Trophoblast cell (in vitro differentiated cells and primary cell): ENCODE measurements around the gene CAMK2A.

Experiments used
- DNase-seq, 2 donors: peaks; one replicate each; pipeline ENCODE4 v3.0.0-alpha.2; 2016
- H2AFZ ChIP-seq: 2 replicates; pipeline ENCODE4 v1.6.1; 2013; ENCODE audit warnings: low read length, moderate library complexity, mild to moderate bottlenecking; ENCODE audit not compliant: insufficient read depth, poor library complexity
- H2AK5ac ChIP-seq: 2 replicates; pipeline ENCODE4 v1.6.1; 2013; ENCODE audit warnings: mild to moderate bottlenecking, low read length
- H2BK120ac ChIP-seq: 2 replicates; pipeline ENCODE4 v1.6.1; 2013; ENCODE audit warnings: low read length, mild to moderate bottlenecking, moderate library complexity; ENCODE audit not compliant: insufficient read depth, poor library complexity
- H2BK12ac ChIP-seq: 2 replicates; pipeline ENCODE4 v1.6.1; 2013; ENCODE audit warnings: mild to moderate bottlenecking, low read length, moderate library complexity
- H2BK5ac ChIP-seq: 2 replicates; pipeline ENCODE4 v1.6.1; 2013; ENCODE audit warnings: low read length, low read depth, moderate library complexity, mild to moderate bottlenecking; ENCODE audit not compliant: poor library complexity
- H3K14ac ChIP-seq: 2 replicates; pipeline ENCODE4 v1.6.1; 2013; ENCODE audit warnings: mild to moderate bottlenecking, low read length
- H3K18ac ChIP-seq: 2 replicates; pipeline ENCODE4 v1.6.1; 2013; ENCODE audit warnings: mild to moderate bottlenecking, low read length
- H3K23ac ChIP-seq: 2 replicates; pipeline ENCODE4 v1.6.1; 2013; ENCODE audit warnings: low read length
- H3K27ac ChIP-seq: 2 replicates; pipeline ENCODE4 v1.5.1; 2013; ENCODE audit warnings: low read depth, mild to moderate bottlenecking, inconsistent platforms, low read length, moderate library complexity
- H3K27me3 ChIP-seq: 2 replicates; pipeline ENCODE4 v1.6.1; 2013; ENCODE audit warnings: inconsistent platforms, mild to moderate bottlenecking, low read length, moderate library complexity; ENCODE audit not compliant: insufficient read depth
- H3K36me3 ChIP-seq, 2 experiments: 1 replicate in 1 of 2; 2 replicates in 1 of 2; pipeline ENCODE4 v1.6.1; 2013; ENCODE audit warnings: low read length in 2 of 2, mild to moderate bottlenecking in 2 of 2, moderate library complexity in 1 of 2; ENCODE audit not compliant: insufficient read depth in 2 of 2, control insufficient read depth in 1 of 2
- H3K4ac ChIP-seq: 2 replicates; pipeline ENCODE4 v1.6.1; 2013; ENCODE audit warnings: low read depth, mild to moderate bottlenecking, low read length, moderate library complexity
- H3K4me1 ChIP-seq, 2 experiments: 1 replicate in 1 of 2; 2 replicates in 1 of 2; pipeline ENCODE4 v1.6.1; 2013; ENCODE audit warnings: low read length in 2 of 2, mild to moderate bottlenecking in 2 of 2, moderate library complexity in 1 of 2; ENCODE audit not compliant: insufficient read depth in 2 of 2, control insufficient read depth in 1 of 2
- H3K4me2 ChIP-seq: 2 replicates; pipeline ENCODE4 v1.6.1; 2013; ENCODE audit warnings: inconsistent platforms, mild to moderate bottlenecking, low read length, moderate library complexity
- H3K4me3 ChIP-seq: 2 replicates; pipeline ENCODE4 v1.5.1; 2013; ENCODE audit warnings: mild to moderate bottlenecking, low read depth, low read length, inconsistent platforms
- H3K79me1 ChIP-seq: one replicate; pipeline ENCODE4 v1.6.1; 2013; ENCODE audit warnings: low read length
- H3K79me2 ChIP-seq: 2 replicates; pipeline ENCODE4 v1.6.1; 2013; ENCODE audit warnings: low read length, mild to moderate bottlenecking; ENCODE audit not compliant: control insufficient read depth, insufficient read depth, poor library complexity
- H3K9ac ChIP-seq: 2 replicates; pipeline ENCODE4 v1.6.1; 2013; ENCODE audit warnings: mild to moderate bottlenecking, low read length
- H3K9me3 ChIP-seq: 2 replicates; pipeline ENCODE4 v1.6.1; 2013; ENCODE audit warnings: low read depth, mild to moderate bottlenecking, control low read depth, inconsistent platforms, low read length; ENCODE audit not compliant: insufficient read depth
- H4K12ac ChIP-seq: 2 replicates; pipeline ENCODE4 v1.6.1; 2013; ENCODE audit warnings: low read depth, mild to moderate bottlenecking, low read length, moderate library complexity
- H4K8ac ChIP-seq: 2 replicates; pipeline ENCODE4 v1.6.1; 2013; ENCODE audit warnings: low read depth, mild to moderate bottlenecking, low read length, moderate library complexity
- H4K91ac ChIP-seq: one replicate; pipeline ENCODE4 v1.6.1; 2013; ENCODE audit warnings: low read depth, mild to moderate bottlenecking, low read length, moderate library complexity
- WGBS: extraction: QIAGEN DNeasy Blood & Tissue Kit; methylation state at CpG from one replicate; pipeline ENCODE4 v1.1.7; 2013; ENCODE audit warnings: missing lambda C conversion rate; ENCODE audit not compliant: insufficient read length, insufficient coverage; ENCODE audit errors: extremely low coverage; 5-methylcytosine and 5-hydroxymethylcytosine counted together

The CAMK2A gene

GRCh38 chr5:150277043-150277442 is 12.5 kb downstream of the CAMK2A start:
- Histone ChIP-seq H3K27ac (no peak overlapping the region), H3K36me3 (no peaks in the 10 kb centered on the region), H3K9ac (no peak overlapping the region), H3K4ac (no peak overlapping the region), H2AK5ac (no peak overlapping the region), H3K79me2 (no peaks in the 10 kb centered on the region), H3K4me3 (no peak overlapping the region), H3K27me3 (no peaks in the 10 kb centered on the region), H4K8ac (no peak overlapping the region), H2BK5ac (no peak overlapping the region), H4K91ac (no peak overlapping the region), H3K4me2 (no peak overlapping the region), H3K4me1 (no peaks in the 10 kb centered on the region), H4K12ac (no peak overlapping the region), H3K14ac (no peak overlapping the region), H3K18ac (no peak overlapping the region), H3K23ac (no peak overlapping the region), H3K9me3 (no peaks in the 10 kb centered on the region), H2BK12ac (no peak overlapping the region), H2BK120ac (no peak overlapping the region), H2AFZ (no peak overlapping the region), H3K79me1 (no peaks in the 10 kb centered on the region)
- WGBS = no CpG with 5 or more reads among the region's 4 CpGs
- DNase-seq = no peak

DNA sequence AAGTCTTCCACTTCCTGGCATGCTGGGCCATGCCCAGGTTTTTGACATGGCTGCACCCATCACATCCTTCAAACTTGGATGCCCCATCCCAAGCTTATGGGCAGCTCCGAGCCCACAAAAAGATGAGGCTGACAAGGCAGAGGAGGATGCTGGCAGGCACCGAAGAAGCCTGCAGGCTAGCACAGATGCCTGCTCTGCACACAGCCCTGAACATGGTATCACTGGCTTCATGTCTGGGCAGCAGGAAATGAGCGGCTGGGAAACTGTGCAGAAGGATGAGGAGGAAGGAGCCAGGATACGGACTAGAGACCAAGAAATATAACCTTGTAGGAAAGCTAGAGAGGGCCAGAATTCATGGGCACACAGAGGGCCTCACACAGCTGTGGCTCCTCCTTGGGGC is 14.8 kb downstream of the CAMK2A start:
- H3K27ac ChIP-seq = no peak overlapping the region
- H3K4ac ChIP-seq = no peak overlapping the region
- H3K4me1 ChIP-seq = no peaks in the 10 kb centered on the region
- no peak overlapping the region for H4K12ac ChIP-seq
- no peaks in the 10 kb centered on the region for H3K27me3 ChIP-seq
- H3K9ac ChIP-seq = no peak overlapping the region
- H2BK12ac ChIP-seq = no peak overlapping the region
- H3K79me1 ChIP-seq = no peaks in the 10 kb centered on the region
- no peak overlapping the region for H3K23ac ChIP-seq
- no peak overlapping the region for H2AFZ ChIP-seq
- H4K91ac ChIP-seq = no peak overlapping the region
- no peak overlapping the region for H2AK5ac ChIP-seq
- DNase-seq = no peak
- no CpG with 5 or more reads among the region's 4 CpGs for whole genome bisulfite sequencing
- no peaks in the 10 kb centered on the region for H3K9me3 ChIP-seq
- no peak overlapping the region for H3K4me2 ChIP-seq
- H3K18ac ChIP-seq = no peak overlapping the region
- H4K8ac ChIP-seq = no peak overlapping the region
- H3K4me3 ChIP-seq = no peak overlapping the region
- H2BK5ac ChIP-seq = no peak overlapping the region
- H3K14ac ChIP-seq = no peak overlapping the region
- no peaks in the 10 kb centered on the region for H3K36me3 ChIP-seq
- H3K79me2 ChIP-seq = no peaks in the 10 kb centered on the region
- H2BK120ac ChIP-seq = no peak overlapping the region

GRCh38 chr5:150272531-150272930 is 17.0 kb downstream of the CAMK2A start:
- H3K79me1 ChIP-seq = no peaks in the 10 kb centered on the region
- no peaks in the 10 kb centered on the region for H3K4me1 ChIP-seq
- DNase-seq = peak; percentile 29 to 58
- H3K4me3 ChIP-seq = no peak overlapping the region
- H3K9ac ChIP-seq = no peak overlapping the region
- H2BK5ac ChIP-seq = no peak overlapping the region
- no peak overlapping the region for H4K91ac ChIP-seq
- no peak overlapping the region for H3K18ac ChIP-seq
- no peak overlapping the region for H4K8ac ChIP-seq
- no peak overlapping the region for H3K4ac ChIP-seq
- H2BK12ac ChIP-seq = no peak overlapping the region
- WGBS = no CpG with 5 or more reads among the region's 5 CpGs
- no peaks in the 10 kb centered on the region for H3K9me3 ChIP-seq
- H3K27ac ChIP-seq = no peak overlapping the region
- H3K27me3 ChIP-seq = no peaks in the 10 kb centered on the region
- H3K36me3 ChIP-seq = no peaks in the 10 kb centered on the region
- no peak overlapping the region for H3K4me2 ChIP-seq
- H2AK5ac ChIP-seq = no peak overlapping the region
- no peak overlapping the region for H4K12ac ChIP-seq
- H2BK120ac ChIP-seq = no peak overlapping the region
- no peak overlapping the region for H2AFZ ChIP-seq
- H3K79me2 ChIP-seq = no peaks in the 10 kb centered on the region
- H3K23ac ChIP-seq = no peak overlapping the region
- H3K14ac ChIP-seq = no peak overlapping the region

- no peaks in the 10 kb centered on the region for H3K79me1 ChIP-seq
- no peaks in the 10 kb centered on the region for H3K79me2 ChIP-seq
- no peak for DNase-seq
- H3K14ac ChIP-seq = no peak overlapping the region
- no peak overlapping the region for H2BK12ac ChIP-seq
- no peak overlapping the region for H2AK5ac ChIP-seq
- H4K91ac ChIP-seq = no peak overlapping the region
- no peak overlapping the region for H3K23ac ChIP-seq
- H4K12ac ChIP-seq = no peak overlapping the region
- H3K18ac ChIP-seq = no peak overlapping the region
- H2BK120ac ChIP-seq = no peak overlapping the region
- H3K4me1 ChIP-seq = no peaks in the 10 kb centered on the region
- no peak overlapping the region for H2BK5ac ChIP-seq
- H3K4ac ChIP-seq = no peak overlapping the region
- no peak overlapping the region for H4K8ac ChIP-seq
- no peak overlapping the region for H3K4me3 ChIP-seq
- no peak overlapping the region for H3K4me2 ChIP-seq
- no peaks in the 10 kb centered on the region for H3K27me3 ChIP-seq
- no peak overlapping the region for H3K9ac ChIP-seq
- H3K9me3 ChIP-seq = no peaks in the 10 kb centered on the region
- no peak overlapping the region for H3K27ac ChIP-seq
- no CpG with 5 or more reads among the region's 5 CpGs for WGBS
- no peaks in the 10 kb centered on the region for H3K36me3 ChIP-seq
- H2AFZ ChIP-seq = no peak overlapping the region
Observed at GRCh38 chr5:150271923-150272322, 17.6 kb downstream of the CAMK2A start.
